ENCODE data around the gene TH.
A peak's percentile ranks its signal among the peaks of the same experiment; 100 is the strongest.

Gene TH

DNA sequence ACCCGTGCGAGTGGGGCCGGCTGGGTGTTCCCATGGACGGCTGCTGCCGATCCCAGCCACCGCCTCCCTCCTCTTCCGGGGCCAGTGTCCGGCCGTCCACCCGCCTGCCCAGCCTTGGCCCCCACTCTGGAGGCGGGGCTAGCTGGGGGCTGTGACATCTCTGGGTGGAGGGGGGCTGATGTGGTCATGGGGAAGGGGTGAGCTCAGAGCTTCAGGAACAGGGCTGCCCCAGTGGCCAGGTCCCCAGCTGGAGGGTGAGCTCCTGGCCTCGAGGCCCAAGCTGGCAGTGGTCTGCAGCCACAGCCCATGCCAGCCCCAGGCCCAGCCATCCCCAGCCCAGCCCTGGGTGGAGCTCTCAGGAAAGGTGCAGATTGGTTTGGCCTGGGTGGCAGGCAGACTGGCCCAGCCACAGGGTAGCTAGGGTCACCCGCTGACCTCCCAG, 13.3 kb downstream of the TH start:
- no peak for DNase-seq

DNA sequence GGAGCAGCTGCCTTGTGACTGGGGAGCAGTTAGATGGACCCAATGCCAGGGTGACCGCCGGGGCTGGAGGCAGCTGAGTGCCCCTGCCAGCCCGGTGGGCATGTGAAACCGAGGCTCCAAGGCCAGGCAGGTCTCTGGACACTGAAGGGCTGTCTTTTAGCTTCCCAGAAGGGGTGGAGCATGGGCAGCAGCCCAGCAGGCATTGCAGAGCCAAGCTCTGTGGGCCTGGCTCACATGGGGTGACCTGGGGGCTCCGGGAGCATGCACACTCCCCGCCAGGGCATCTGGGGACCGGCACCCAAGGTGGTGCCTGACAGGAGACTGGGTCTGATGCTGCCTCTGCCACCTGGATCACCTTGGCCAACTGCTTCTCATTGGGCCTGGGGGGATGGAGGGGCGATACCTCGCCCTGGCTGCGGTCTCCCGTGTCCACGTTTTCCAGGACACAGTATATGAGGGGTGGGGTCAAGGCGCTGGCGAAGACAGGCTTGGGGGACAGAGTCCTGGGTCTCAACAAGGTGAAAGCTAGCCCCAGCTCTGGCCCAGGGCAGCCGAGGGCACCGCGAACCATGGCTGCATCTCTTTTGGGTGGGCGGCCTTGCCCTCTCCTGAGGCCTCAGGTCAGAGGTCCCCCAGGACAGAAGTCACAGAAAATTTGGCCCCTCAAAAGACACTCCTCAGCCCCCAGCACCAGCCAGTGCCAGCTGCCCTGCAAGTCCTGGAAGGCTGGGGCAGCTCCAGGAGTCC, 14.1 kb downstream of the TH start:
- no peak for DNase-seq

DNA sequence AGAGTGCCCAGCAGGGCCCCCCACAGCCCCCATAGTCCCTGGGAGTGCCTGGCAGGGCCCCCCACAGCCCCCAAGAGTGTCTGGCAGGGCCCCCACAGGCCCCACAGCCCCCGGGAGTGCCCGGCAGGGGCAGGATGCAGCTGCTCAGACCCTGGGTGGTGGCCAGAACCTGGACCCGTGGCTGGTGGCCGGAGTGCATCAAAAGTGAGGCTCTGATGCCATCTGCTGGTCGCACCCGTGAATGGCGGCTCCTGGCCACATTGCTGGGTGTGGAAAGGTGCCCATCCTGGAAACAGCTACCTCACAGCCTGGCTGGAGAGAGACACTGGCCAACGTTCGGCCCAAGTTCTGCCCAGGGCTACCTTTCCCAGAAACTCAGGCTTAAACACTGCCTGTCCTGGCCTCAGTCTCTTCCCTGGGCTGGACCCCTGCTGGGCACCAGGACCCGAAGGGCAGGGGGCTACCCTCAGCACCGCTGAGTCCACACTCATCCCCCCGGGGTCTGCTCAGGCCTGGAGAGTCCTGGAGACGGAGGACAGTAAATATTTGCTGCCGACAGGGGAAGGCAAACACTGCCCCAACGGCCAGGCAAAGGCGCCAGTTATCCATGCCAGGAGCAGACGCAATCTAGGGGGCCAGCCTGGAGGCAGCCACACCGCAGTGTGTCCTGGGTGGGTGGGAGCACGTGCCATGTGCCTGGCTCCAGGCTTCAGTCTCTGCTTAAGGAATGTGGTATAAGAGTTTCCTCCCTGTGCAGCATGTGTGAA, 15.0 kb downstream of the TH start:
- peak; percentile 76 for DNase-seq

DNA sequence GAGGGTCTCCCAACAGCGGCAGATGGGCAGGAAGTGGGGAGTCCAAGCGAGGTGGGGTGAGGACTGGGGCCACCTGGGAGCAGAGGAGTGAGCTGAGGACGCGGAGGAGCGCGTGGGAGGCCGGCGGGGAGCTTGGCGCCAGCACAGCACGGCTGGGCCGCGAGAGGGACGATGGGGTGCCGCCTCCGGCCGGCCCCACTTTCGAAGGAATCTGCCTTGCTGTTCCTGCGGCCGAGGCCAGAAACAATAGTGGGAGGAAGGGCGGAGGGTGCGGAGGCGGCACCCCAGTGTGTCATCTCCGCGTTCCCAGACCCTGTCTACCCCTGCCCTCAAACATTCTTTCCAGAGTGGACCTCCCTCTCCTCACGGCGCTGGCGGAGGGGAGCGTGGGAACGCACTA, 16.1 kb downstream of the TH start:
- no peak for DNase-seq

DNA sequence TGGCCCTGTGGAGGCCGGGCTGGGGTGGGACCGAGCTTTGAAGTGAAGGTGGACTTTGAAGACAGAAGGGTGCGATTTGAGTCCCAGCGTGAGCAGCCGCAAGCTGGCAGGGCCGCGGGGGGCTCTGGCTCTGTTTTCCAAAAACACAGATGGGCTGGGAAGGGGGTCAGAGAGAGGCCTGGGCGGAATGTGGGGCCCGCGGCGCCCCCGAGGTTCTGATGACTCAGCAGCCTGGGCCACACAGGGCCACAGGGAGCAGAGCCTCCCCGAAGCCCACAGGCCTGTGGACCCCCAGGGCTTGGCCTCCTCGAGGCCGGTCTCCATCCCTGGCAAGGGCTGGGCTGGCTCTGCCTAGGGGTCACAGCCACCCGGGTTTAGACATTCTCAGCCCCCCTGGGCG, 16.7 kb downstream of the TH start:
- DNase-seq: no peak

DNA sequence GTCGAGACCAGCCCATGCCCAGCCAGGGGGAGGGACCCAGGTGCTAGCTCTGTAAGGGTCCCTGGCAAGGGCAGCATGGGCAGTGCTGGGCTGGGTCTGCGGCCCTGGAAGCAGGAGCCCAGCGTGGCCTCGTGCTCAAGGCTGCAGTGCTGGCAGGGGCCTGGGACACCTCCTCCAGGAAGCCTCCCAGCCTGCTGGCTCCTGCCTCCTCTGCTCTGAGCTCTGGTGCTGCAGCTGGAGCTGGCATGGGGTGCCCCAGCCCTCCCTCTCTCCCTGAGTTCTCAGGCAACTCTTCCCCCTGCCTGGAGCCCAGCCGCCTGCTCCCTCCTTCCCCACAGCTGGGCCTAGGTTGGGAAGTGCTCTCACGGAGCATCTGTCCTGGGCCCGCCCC, 17.4 kb downstream of the TH start:
- DNase-seq: no peak

DNA sequence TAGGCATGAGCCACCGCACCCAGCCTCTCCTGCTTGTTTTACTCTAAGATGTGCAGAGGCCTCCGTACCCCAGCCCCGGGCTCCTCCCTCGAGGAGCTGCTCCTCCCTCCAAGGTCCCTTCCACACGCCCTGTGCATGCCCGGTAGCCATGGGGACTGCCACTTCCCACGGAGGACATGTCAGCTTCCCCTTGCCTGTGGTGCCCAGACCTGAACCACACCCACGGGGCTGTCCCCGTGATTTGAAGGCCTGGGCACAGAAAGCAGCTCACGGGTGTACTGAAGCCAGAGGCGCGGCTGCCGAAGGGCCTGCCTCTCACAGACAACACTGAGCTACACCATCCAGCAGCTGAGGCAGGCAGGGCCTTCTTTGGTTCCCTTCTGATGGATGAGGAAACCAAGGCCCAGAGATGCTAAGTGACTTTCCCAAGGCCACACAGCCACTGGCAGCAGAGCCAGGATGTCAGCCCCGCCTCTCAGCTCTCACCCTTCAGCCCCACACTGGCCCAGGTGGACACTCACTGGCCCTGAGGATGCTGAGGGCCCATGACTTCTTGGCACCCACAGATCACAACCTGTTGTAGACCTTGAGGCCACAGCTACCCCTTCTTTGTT, 17.9 kb downstream of the TH start:
- DNase-seq: no peak

DNA sequence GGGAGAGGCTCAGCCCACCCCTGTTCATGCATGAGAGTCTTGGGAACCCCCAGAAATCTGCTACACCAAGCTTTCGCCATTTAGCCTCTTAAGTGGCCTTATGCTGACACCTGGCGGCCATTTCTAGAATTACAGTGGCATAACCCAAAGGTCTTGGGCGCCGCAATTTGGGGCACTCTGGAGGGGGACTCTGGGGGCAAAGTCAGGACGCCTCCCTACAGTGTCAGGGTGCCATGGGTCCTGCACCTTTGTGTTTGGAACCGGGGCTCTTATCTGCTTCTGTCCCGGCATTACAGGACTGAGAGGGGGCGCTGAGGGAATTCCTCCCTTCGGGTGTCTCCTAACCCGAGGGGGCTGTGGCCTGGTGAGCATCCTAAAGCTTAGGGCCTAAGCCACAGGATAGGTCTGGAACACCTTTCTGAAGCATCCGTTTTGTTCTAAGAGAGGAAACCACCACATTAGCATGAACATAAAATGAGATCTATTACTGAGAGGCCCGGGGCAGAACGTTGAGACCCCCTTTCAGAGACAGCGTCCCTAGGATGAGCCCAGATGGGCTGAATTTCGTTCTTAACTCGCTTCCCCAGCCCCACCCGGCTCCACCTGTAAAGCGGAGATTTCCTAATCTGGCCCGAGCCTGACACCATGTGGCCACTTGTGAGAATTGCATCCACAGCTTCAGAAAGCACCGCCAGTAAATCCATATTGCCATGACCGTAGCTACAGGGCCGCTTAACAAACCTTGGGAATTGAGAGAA, 19.9 kb downstream of the TH start:
- peak; percentile 87 for DNase-seq

DNA sequence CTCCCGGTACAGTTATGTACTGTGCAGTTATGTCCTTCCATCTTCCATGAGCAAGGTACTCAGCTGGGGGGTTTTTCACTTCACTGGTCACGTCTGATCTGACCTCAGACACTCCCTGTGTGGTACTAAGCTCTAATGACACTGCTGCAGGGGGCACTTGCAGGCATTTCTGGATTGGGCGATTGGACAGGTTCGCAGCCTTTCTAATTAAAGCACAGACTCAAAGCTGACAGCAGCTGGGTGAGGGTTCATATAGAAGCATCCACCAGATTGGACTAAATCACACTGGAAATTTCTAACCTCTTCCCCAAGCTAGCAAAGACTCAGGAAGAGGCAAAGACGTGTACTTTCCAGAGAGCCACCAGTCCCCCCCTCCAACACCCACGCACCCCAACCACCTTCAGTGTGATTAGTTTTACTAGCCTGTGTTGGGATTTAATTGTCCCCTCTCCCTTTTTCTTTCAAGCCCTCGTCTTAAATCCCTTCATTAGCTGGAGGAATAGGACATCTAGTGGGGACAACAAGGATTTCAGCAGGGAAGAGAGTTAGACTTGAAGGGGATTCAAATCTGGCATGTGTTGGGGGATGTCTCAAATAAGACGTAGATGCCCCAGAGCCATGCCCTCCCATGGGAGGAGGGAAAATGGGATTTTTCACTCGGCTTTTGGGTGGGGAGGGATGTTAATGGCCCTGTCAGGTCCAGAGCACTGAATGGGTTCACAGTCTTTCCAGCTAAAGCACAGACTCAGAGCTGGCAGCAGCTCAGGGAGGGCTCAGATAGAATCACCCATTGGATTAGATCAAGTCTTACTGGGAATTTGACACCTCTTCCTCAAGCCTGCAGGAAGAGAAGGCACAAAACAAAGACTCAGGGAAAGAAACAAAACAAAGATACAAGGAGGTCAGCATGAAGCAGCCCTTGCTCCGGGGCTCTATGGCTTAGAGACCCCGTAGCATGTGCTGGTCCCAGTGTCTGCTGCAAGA, 21.5 kb downstream of the TH start:
- no peak for DNase-seq

DNA sequence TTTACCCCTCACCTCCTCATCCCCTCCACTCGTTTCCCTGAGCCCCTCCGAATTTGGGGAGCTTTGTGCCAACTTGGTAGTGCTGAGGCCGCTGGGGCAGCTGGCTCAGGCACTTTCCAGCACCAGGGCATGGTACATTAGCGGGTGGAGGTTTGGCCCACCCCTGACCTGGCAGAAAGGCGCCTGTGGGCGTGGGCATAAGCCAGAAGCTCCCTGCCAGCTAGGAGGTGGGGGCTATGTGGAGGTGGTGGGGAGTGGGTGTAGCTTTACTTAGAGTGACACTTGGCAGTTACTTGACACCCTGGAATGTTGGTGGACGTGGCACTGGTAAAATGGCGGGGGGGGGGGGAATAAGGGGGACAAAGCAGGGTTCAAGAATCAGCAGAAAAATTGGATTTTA, 22.2 kb downstream of the TH start:
- DNase-seq: no peak

DNA sequence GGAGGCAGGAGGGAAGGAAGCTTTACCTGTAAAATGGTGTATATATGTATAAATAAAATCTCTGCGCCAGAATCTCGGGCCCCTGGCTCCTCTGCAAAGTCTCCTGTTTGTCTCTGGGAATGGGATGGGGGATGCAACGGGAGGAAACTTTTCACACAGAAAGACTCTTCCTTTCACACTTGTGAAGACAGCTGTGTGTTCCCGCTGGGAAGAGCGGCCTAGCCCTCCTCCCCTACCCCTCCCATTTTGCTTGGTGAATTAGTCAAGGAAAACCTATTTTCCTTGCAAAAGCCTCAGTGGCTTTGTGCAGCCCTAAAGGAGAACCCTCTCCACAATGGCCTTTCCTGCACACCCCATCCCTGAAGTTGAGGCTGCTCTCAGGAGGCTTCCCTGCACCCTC, 23.0 kb downstream of the TH start:
- no peak for DNase-seq

DNA sequence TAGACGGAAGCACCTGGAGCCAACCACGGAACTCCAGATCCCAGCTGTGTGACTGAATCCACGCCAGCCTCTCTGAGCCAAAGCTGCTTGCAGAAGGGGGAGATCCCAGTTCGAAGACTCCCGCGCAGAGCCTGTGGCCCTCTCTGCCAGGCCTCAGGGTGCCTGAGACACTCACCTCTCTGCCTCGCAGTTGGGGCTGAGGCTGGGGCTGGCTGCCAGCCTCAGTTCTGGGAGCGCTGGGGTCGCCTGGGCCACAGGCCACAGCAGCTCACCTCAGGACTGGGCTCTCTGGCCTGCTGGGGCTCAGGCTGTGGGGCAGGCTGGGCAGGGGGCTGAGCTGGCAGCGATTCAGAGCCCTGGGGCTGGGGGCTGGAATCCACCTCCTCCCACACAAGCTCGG, 24.2 kb downstream of the TH start:
- DNase-seq: no peak

DNA sequence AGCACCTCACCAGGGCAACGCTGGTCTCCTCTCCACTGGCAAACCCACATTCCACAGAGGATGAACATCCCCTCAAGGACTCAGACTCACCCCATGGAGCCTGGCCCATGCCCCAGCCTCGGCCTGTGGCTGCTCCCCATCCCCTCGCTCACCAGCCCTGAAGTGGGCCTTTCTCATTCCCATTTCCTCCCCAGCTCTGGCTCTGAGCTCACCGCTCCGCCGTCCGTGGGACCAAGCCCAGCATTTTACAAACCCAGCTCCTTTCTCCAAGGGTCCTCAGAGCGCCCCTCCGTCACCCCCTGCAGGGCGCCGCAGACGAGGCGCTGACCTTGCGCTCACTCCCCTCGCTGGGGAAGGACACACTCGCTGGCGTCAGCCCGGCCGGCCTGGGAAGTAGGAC, 25.6 kb downstream of the TH start:
- DNase-seq: no peak

DNA sequence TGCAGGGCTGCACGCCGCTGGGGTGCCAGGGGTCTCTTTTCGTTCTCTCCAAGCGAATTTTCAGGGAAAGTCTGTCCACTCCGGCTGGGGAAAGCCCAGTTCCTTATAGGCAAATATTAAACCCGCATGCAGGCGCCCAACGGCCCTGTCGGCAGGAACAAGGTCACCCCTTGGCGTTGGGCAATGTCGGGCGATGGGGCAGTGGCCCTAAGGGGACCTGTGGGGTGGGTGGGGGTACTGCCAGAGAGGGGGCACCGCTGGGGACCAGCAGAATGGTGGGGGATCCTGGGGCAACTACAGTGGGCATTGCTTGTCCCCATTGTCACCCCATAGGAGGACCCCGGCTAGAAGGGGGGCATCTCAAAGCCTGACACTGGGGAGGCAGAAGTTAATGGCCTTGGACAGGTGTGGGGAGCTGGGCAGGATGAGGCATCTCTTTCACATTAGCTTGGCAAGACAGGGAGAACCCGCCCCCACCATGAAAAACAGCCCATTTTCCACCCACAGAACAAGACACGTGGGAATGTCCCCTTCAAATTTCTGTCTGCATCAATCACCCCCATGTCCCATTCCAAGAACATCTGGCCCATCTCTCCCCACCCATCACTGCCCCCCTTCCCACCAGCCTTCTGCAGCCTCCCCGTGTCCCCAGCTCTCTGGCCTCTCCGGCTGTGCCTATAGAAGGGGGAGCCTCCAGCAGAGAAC, 26.9 kb downstream of the TH start:
- DNase-seq: no peak

DNA sequence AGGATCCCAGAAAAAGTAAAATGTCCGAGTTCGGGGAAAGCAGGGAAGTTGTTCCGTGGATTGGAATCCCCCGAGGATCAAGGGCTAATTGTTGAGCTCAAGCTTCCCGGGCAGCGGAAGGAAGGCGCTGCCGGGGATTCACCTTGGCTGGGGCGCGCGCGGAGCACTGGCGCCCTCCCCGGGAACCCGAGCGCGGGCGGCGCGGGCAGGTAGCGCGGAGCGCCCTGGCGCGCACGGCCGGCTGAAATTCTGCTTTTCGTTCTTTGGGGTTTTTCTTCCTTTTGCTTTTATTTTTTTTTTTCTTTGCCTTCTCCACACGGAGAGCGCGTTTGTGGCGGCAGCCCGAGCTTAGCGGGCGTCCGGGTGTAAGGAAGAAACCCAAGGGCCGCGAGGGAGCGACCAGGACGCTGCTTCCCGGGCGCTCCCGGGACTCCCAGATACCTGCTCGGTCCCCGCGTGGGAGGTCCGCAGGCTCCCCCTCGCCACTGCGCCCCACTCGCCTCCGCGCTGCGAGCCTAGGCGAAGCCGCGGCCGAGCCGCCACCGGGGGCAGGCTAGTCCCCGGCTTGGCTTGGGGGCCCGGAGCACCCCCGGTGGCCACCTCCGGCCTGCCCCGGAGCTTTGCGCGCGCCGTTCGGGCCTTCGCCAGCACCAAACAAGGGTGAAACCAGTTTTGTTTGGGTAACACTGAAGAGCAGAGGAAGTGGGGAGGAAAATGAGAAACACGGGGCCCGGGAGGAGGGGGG, 27.6 kb downstream of the TH start:
- DNase-seq: no peak

DNA sequence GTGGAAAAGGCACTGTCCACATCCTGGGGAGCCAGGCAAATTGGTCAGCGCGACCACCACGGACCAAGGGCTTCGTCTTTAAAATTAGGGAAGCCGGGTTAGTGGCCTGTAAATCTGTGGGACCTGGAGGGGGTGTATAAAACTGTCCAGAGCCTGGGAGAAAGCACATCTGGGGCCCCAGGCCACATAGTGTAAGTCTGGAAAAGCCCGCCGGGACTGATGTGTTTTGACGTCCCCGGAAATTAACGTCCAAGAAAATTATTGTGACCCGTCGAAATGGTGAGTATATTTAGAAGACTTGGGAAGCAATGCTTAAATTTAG, 28.2 kb downstream of the TH start:
- DNase-seq: no peak

DNA sequence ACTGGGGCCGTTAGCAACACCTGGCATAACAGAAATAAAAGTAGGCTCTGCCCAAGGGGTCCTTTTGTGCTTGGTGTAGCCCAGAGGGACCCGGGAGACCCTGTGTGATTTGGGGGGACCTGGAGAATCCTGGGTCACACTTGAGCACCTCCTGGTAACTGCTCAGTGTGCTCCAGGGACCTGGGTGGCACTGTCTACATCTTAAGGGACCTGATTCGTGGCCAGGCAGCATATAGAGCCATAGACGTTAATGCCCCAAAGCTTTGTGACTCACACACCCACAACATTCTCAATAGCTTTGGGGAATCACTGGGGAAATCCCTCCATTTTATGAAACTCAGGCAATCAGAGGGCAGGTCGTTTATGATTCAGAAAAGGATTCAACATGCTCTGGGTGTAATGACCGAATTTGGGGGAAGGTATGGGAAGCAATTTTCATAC, 28.8 kb downstream of the TH start:
- DNase-seq: peak; percentile 61

DNA sequence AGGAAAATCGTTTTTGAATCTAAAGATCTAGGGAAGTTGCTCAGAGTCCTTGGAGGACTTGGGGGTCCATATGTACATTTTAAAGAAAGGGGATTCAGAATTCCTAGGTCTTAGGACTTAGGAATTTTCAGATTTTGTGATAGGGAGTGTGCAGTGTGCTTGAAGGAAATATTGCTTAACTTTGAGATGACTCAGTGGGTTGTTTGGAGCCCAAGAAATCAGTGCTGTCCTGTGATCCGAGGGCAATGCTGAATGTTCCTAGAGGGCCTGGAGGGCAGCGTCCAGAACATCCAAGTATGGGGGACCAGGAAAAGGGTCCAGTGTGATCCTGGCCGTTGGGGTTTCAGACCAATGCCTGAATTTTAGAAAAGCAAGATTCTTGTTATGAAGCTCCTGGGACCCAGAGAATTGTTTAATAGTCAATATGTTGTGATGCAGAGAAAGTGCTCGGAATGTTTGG, 29.3 kb downstream of the TH start:
- DNase-seq: no peak

DNA sequence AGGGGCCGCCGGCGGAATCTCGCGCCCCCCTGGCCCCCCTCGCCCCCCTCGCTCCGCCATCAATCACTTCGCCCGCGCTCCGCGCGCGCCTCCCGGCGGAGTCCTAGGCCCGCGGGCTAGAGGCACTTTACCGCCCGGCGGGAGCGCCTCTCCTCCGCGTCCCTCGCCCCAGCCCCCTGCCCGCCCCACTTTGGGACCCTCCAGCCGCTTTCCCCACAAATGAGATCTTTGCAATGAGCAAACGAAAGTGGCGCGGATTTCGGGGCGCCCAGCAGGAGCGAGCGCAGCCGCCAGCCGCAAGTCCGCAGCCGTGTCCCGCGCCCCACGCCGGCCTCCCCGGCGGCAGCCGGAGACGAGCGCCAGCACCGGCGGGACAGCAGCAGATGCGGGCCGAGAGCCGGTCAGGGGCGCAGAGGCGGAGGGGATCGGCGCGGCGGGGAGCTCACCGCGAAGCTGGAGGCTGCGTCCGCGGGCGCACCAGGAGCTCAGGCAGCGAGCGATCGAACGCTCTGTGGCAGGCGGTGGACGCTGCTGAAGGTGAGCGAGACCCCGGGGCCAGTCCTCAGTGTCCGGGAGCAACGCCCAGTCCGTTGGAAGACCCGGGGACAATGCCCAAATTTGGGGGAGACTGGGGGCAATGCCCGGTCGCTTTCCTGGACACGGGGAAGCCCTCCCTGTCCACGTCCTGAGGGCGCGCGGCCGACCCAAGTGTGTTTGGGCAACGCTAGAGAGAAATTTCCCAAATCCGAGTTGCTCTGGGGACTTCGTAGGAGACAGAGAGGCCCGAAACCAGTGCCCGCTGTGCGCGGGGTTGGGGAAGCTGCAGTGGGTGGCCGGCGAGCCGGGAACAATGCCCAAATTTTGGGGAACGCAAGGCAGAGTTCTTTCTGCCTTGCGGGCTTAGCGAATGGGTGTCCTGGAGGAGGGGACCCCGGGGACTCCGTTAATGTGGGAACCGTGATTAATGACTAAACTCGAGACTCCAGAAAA, 30.9 kb downstream of the TH start:
- DNase-seq: no peak

Data from activated CD4-positive, alpha-beta T cell treated with anti-CD3 and anti-CD28 coated beads for 48 hours (primary cell).